NK-92 (cell line): ENCODE data around the gene ARHGEF7.

ENCODE experiments used
- DNase-seq: peaks from one replicate; lab custom pipeline; 2025; ENCODE audit not compliant: unreplicated experiment; lab: John Stamatoyannopoulos, UW

Gene ARHGEF7

DNA sequence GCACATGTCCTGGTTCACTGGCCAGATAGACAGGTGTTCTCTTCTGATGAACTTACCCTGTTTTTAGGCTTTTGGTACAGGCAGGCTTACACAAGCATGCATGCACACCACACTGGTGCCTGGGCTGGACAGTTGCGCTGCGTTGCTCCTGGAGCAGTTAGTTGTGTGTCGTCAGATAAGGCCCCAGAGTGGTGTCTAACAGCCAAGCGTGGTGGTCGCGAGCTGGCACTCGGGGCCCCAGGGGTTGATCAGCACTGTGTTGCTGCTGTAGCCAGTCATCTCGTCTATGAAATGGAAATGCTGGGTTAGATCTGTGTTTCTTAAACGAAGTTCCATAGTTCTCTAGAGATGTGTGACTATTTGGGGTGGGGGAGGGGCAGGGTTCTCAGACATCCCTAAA, 180.8 kb downstream of the ARHGEF7 start:
- DNase-seq: no peak

GRCh38 chr13:111296417-111296816, 181.3 kb downstream of the ARHGEF7 start:
- DNase-seq: no peak

GRCh38 chr13:111298214-111298975, 183.3 kb downstream of the ARHGEF7 start:
- DNase-seq: no peak

- no peak for DNase-seq
Observed at GRCh38 chr13:111302045-111302726, 187.1 kb downstream of the ARHGEF7 start.

- DNase-seq: no peak
Observed at GRCh38 chr13:111303559-111303958, 188.4 kb downstream of the ARHGEF7 start.

DNA sequence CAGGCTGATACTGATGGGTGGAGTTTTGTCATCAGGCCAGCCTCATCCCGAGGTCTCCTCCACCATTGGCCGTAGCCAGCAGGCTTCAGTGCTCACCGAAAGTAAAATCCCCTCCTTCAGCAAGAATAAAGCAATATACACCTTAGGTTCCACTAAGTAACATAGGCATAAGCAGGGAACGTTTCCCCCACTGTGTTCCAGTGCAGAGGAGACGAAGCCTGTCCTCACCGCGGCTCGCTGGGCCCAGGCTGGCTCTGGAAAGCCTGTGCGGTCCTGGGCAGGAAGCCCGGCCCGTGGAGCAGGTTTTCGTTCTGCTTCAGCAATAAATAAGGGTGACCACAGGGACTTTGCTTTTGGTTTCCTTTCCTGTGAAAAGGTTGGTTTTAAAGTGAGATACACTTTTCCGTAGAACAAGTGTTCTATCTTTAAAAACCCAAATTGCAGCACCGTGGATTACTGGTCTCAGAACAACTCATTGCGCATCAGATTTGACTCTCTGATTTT, 189.0 kb downstream of the ARHGEF7 start:
- DNase-seq: no peak

GRCh38 chr13:111304603-111305289, 189.6 kb downstream of the ARHGEF7 start:
- DNase-seq: no peak

- no peak for DNase-seq
Observed at GRCh38 chr13:111312944-111313590, 198.0 kb downstream of the ARHGEF7 start.

DNA sequence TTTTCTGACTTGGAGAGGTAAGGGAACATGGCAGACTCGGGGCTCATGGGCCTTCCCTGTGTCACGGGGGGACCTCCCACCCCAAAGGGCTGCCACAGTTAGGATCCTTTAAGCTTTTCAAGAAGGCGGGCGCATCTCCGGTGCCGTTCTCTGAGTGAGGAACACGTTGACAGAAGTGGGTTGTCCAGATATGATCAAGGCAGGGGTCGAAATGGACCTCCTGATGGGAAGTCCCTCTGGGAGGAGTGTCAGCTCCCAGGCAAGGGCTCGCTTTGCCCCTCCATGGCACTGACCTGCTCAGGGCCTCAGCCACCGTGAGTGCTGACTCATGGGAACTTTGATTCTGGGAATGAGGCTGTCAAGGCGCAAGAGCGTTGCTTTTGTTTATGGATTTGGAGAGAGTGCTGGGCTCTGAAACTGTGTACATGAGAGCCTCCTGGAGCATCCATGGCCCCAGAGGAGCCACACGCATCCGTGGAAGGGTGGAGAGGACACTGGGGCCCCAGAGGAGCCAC, 198.9 kb downstream of the ARHGEF7 start:
- DNase-seq: no peak

DNA sequence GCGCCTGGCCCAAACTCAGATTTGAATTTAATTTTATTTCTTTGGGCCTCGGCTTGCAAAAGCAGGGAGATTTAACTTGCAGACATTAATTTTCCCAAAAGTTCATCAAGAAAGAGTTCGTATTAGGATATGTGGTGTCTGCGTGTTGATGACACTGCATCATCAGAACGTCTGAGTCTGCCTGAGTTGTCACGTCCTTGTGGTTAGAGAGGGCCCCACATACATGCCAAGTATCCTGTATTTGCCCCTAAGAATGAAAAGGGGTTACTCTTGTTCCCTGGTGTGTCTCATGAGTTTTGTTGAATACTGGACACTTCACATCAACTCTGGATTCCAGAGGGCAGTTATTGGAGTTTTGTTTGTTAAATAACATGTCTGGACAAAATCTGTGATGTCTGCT, 199.7 kb downstream of the ARHGEF7 start:
- DNase-seq: no peak

DNA sequence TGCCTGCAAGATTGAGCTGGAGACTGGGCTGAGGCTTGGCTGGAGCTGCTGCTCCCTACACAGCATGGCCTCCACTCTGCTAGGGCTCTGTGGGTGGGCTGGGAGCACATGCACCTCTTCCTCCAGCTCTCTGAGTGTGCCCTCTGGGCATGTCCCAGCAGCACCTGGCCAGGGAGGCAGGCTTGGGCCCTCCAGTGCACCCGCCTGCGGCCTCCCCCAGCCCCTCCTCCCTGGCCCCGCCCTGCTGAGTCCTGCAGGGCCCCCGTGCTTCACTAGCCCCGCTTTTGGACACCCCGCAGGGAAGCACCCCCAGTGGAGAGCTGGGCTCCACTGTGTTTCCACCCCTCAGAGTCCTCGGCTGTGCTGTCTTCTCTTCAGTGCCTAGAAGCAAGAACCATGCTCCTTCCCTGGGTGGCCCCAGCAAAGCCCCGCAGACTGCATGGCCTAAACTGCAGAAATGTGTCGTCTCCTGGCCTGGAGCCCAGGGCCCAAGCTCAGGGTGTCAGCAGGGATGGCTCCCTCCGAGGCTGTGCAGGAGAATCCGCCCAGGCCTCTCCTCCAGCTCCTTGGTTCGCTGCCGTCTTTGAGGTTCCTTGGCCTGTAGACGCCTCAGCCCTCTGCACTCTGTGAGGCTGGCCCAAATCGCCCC, 200.4 kb downstream of the ARHGEF7 start:
- DNase-seq: no peak

DNA sequence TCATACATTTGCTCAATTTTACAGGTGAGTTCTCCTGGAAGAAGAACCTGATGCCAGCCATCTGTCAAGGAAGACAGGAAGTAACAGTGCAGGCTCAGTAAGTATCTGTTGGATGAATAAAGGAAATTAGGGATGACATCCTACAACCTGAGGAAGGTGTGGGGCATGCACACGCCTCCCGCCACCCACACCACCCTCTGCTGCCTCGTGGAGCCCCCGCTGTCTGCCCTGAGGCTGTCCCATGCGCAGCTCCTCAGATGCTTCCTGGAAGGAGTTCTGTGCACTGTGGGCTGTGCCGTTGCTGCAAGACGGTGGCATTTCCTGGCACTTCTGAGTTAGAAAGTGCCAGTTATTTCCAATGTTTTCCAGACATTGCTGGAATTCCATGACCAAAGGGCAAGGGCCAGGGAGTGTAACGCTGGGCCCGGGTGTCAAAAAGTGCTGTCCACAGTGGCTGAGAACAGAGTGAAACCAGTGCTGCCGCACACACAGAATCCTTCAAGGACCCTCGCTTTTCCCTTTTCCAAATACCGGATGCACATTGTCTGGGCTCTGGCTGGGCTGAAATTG, 201.1 kb downstream of the ARHGEF7 start:
- no peak for DNase-seq

- DNase-seq: no peak
Observed at GRCh38 chr13:111317042-111317550, 202.0 kb downstream of the ARHGEF7 start.

GRCh38 chr13:111317571-111318345, 202.6 kb downstream of the ARHGEF7 start:
- DNase-seq: no peak

DNA sequence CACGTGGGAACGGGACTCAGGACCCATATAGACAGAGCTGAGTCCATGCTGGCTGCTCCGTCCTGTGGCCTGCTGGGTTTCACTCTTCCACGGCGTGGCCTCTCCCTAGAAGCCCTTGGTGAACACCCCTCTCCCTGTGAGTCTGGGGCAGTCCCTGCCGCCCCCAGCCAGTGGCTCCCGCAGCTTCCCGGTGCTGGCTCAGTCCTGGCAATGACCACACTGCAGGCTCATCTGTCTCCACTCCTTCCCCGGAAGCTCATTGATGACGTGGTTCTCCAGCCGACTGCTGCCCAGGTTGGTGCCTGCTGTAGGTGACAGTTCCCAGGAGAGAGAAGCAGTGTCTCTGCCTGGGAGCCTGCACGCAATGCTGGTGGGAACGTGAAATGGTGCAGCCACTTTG, 203.3 kb downstream of the ARHGEF7 start:
- no peak for DNase-seq

DNA sequence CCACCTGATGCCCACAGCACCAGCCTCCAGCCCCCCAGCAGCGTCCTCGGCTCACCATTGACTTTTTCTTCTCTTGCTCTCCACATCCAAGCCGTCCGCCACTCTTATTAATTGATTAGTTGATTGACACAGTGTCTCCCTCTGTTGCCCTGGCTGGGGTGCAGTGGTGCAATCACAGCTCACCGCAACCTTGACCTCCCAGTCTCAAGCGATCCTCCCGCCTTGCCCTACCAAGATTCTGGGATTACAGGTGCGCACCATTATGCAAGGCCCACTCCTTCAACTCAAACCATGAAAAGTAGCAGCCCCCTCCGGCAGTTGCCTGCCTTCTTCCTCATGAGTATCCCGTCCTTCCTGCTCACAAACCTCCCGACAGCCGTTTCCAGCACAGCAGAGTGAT, 204.4 kb downstream of the ARHGEF7 start:
- no peak for DNase-seq

DNA sequence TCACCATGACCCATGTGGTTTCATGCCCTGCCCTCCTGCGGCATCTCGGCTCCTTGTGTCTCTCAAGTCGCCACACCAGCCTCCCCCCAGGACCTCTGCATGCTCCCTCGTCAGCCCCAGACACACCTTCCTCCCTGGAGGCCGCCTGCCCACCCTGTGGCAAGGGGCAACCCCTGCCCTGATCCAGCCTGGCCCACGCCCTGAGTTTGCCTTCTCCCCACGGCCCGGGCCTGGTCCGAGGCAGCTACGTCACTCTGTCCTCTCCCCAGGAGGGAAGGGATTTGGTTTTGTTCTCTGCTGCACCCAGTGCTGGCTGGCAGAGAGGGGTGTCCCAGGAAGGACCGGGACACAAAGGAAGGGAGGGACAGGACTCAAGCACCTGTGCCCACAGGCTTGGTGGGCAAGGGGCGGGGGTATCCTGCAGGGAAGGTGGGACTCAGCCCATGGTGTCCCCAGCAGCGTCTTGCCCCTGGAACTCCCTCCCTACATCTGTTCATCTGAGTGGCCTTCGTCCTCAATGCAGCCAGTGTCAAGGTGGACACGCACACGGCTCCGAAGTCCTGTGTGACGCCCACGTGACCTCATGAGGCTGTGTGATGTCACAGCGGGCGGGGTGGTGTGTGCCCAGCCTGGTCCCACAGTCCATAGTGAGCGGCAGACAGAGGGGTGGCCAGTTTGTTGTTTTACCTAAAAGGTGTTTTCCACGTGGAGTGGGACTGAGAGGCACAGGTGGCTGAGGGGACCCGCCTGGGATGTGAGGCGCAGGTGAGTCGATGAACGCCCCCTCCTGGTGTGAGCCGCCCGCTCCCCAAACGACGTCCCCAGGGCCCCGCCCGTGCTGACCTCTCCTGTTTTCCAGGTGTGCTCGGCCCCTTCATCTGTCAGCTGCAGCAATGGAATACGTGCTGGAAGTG, 205.1 kb downstream of the ARHGEF7 start, which contains the start of gene TEX29:
Gene TEX29 (plus strand): TSS at position 645 of the 914 bp plus-strand sequence. CDS start 249 bp downstream, at position 894.
- no peak for DNase-seq
